GM23338 (cell line): Measurements from ENCODE around the gene MORC4. TPM values are rescaled to one million over a fixed set of nuclear protein-coding genes. Genes with fewer than 3 reads are reported as not detected.

Source experiments
- ATAC-seq: fragments of 200-7000 bp; cut with Tn5 transposase; 3 replicates; pipeline ENCODE4 v1.9.1; 2020
- DNase-seq: peaks from one replicate; pipeline ENCODE4 v3.0.0-alpha.2; 2015; ENCODE audit warnings: low spot score
- H2AFZ ChIP-seq: fragments of 200-600 bp; sonication (generic); 2 replicates; pipeline ENCODE4 v1.8.0; 2016; ENCODE audit warnings: antibody characterized with exemption, mild to moderate bottlenecking, moderate library complexity
- H3F3A ChIP-seq: fragments of 200-600 bp; sonication (generic); replicated peaks from 2 replicates; pipeline ENCODE4 v1.8.0; 2017; ENCODE audit warnings: antibody characterized with exemption, mixed run types, low read depth
- H3K27ac ChIP-seq: fragments of 200-600 bp; sonication (generic); 2 replicates; pipeline ENCODE4 v1.6.1; 2016; ENCODE audit warnings: low read depth
- H3K27me3 ChIP-seq: fragments of 200-600 bp; sonication (generic); 2 replicates; pipeline ENCODE4 v1.8.0; 2016; ENCODE audit warnings: mild to moderate bottlenecking, mixed run types, moderate library complexity; ENCODE audit not compliant: insufficient read depth
- H3K36me3 ChIP-seq: fragments of 200-600 bp; sonication (generic); 2 replicates; pipeline ENCODE4 v1.8.0; 2016; ENCODE audit warnings: mild to moderate bottlenecking; ENCODE audit not compliant: insufficient read depth
- H3K4me1 ChIP-seq: fragments of 200-600 bp; sonication (generic); 2 replicates; pipeline ENCODE4 v1.8.0; 2016; ENCODE audit warnings: mild to moderate bottlenecking, moderate library complexity; ENCODE audit not compliant: insufficient read depth
- H3K4me2 ChIP-seq: fragments of 200-600 bp; sonication (generic); 2 replicates; pipeline ENCODE4 v1.7.1; 2017; ENCODE audit warnings: mixed run types
- H3K4me3 ChIP-seq: fragments of 200-600 bp; sonication (generic); 2 replicates; pipeline ENCODE4 v1.6.1; 2016; ENCODE audit warnings: mixed run types
- H3K79me2 ChIP-seq: fragments of 200-600 bp; sonication (generic); replicated peaks from 2 replicates; pipeline ENCODE4 v1.8.0; 2017; ENCODE audit warnings: mild to moderate bottlenecking; ENCODE audit not compliant: insufficient read depth
- H3K9me2 ChIP-seq: fragments of 200-600 bp; sonication (generic); 2 replicates; pipeline ENCODE4 v1.8.0; 2017; ENCODE audit not compliant: insufficient read depth
- H4K20me1 ChIP-seq: fragments of 200-600 bp; sonication (generic); replicated peaks from 2 replicates; pipeline ENCODE4 v1.8.0; 2017; ENCODE audit warnings: mild to moderate bottlenecking; ENCODE audit not compliant: insufficient read depth
- H3K27ac Mint-ChIP-seq: 2 replicates; pipeline ENCODE4 v1.8.0; 2020; ENCODE audit warnings: inconsistent platforms, mild to moderate bottlenecking, moderate library complexity, mixed read lengths
- H3K27me3 Mint-ChIP-seq: 3 replicates; pipeline ENCODE4 v1.8.0; 2022; ENCODE audit warnings: low read depth, mild to moderate bottlenecking, moderate library complexity, mixed read lengths, inconsistent platforms; ENCODE audit not compliant: insufficient read depth, poor library complexity
- H3K36me3 Mint-ChIP-seq: 3 replicates; pipeline ENCODE4 v1.8.0; 2021; ENCODE audit warnings: low read depth, mild to moderate bottlenecking, inconsistent platforms, moderate library complexity, mixed read lengths
- H3K4me1 Mint-ChIP-seq: 3 replicates; pipeline ENCODE4 v1.8.0; 2020; ENCODE audit warnings: mild to moderate bottlenecking, inconsistent platforms, mixed read lengths
- H3K4me3 Mint-ChIP-seq: 3 replicates; pipeline ENCODE4 v1.8.0; 2021; ENCODE audit warnings: moderate library complexity, mild to moderate bottlenecking, inconsistent platforms, mixed read lengths
- H3K9me3 Mint-ChIP-seq: 3 replicates; pipeline ENCODE4 v1.8.0; 2020; ENCODE audit warnings: moderate library complexity, mild to moderate bottlenecking, inconsistent platforms, mixed read lengths
- CREB1 ChIP-seq: fragments of 250-450 bp; sonication (Bioruptor Pico); IDR thresholded peaks from 2 replicates; pipeline ENCODE4 v1.5.0; 2020; ENCODE audit warnings: low read depth, mild to moderate bottlenecking, moderate library complexity
- CTCF ChIP-seq, 2 experiments: fragments of 200-600 bp in 1 of 2; sonication (generic) in 1 of 2; conservative IDR thresholded peaks; 2 replicates each; pipeline versions ENCODE4 v1.5.1 to v1.6.1; 2016 to 2017; ENCODE audit warnings: antibody characterized with exemption in 2 of 2, low read depth in 2 of 2, mild to moderate bottlenecking in 2 of 2, moderate library complexity in 1 of 2
- ETS1 ChIP-seq: IDR thresholded peaks from 2 replicates; pipeline ENCODE4 v1.6.1; 2016; ENCODE audit warnings: antibody characterized with exemption
- EZH2phosphoT487 ChIP-seq: fragments of 200-600 bp; sonication (generic); IDR thresholded peaks from one replicate; pipeline ENCODE4 v1.8.1; 2018; ENCODE audit warnings: antibody characterized with exemption; ENCODE audit not compliant: unreplicated experiment
- JUNB ChIP-seq: IDR thresholded peaks from one replicate; pipeline ENCODE4 v1.6.1; 2016; ENCODE audit warnings: antibody characterized with exemption; ENCODE audit not compliant: unreplicated experiment
- NANOG ChIP-seq: IDR thresholded peaks from 2 replicates; pipeline ENCODE4 v1.6.1; 2016; ENCODE audit warnings: antibody characterized with exemption, borderline replicate concordance
- ZNF114 ChIP-seq: fragments of 250-450 bp; sonication (Bioruptor Pico); IDR thresholded peaks from 2 replicates; pipeline ENCODE4 v1.5.0; 2020; ENCODE audit warnings: mild to moderate bottlenecking, moderate library complexity
- polyA plus RNA-seq: library from polyadenylated mRNA; unstranded; fragments of >200 nt; fragmentation: Nextera tagmentation; extraction: Ambion mirVana; gene quantifications from 2 replicates; pipeline ENCODE4 v1.2.1, GENCODE V29; 2016
- total RNA-seq: library from RNA; depleted of rRNA; stranded (reverse); fragments of >200 nt; shearing (Covaris generic); gene quantifications from 2 replicates; pipeline ENCODE4 v1.2.3, GENCODE V29; 2014
- TF ChIP-seq, protein P1 (sequence below): fragments of 250-450 bp; sonication (Bioruptor Pico); IDR thresholded peaks from 2 replicates; pipeline ENCODE4 v1.5.0; 2020; ENCODE audit warnings: mild to moderate bottlenecking, moderate library complexity

MORC4 gene
- total and polyA plus RNA-seq, 2 experiments from 2014 or later, result 1.6 to 1.7 TPM

DNA sequence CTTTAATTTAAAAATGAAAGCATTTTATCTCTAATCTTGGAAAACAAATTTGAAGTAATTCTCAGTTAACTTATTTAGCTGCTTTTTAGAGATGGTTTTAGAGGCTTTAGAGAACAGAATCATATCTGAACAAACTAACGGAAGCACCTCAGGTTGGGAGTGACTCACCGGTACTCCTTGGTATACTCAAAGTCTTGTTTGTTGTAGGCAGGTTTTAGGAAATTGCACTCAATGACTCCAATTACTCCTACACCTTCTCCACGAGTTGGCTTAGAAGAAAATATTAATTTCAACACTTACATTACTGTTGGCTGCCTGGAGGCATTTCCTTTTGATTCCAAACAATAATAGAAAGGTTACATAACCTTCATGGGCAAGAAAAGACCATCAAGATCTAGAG is 23.6 kb downstream of the MORC4 start:
- Mint-ChIP-seq H3K27me3 (no peaks in the 10 kb centered on the region), H3K27ac (no peak overlapping the region), H3K4me1 (no peaks in the 10 kb centered on the region), H3K36me3 (no peaks in the 10 kb centered on the region), H3K4me3 (no peak overlapping the region), H3K9me3 (no peaks in the 10 kb centered on the region; the same call in 2 of the 3 replicates)
- no peaks in the 10 kb centered on the region for H3K9me2 ChIP-seq
- peaks cover 3% of the 10 kb centered on the region; the same call in 1 of the 2 replicates for H3K4me1 ChIP-seq
- no peak for TF ChIP-seq JUNB
- no peak for TF ChIP-seq ETS1
- TF ChIP-seq NANOG, result no peak
- ATAC-seq (no peak), DNase-seq (no peak)
- H3K79me2 ChIP-seq, result no peaks in the 10 kb centered on the region
- H3K4me3 ChIP-seq, result no peak overlapping the region
- no peak overlapping the region for H3K4me2 ChIP-seq
- H4K20me1 ChIP-seq, result no peaks in the 10 kb centered on the region
- H3K36me3 ChIP-seq, result no peaks in the 10 kb centered on the region
- H3K27me3 ChIP-seq, result no peaks in the 10 kb centered on the region
- H3F3A ChIP-seq, result no peaks in the 10 kb centered on the region
- H3K27ac ChIP-seq, result no peak overlapping the region
- no peak overlapping the region for H2AFZ ChIP-seq

DNA sequence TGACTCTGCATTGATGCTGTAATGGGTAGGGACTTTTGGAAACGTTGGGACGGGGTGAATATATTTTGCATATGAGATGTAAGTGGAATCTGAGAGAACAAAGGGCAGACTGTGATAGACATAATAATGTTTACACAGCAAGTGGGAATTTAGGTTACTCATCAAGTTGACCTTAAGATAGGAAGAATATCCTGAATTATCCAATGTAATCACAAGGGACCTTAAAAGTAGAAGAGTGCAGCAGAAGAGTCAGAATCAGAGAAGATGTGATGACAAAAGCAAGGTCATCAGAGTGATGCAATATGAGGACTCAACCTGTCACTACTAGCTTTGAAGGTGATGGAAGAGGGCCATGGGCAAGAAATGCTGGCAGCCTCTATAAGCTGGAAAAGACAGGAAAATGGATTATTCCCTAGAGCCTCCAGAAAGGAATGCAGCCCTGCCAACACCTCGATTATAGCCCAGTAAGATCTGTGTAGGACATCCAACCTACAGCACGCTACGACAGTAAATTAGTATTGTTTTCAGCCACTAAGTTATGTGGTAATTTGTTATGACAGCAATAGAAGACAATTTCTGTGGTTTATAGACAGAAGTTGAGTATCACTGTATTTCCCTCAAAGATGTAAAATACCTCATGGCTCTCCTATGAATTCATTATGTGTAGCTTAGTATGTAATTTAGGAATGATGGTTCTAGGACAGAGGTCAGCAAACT is 26.4 kb downstream of the MORC4 start:
- H3K27me3 Mint-ChIP-seq, result no peaks in the 10 kb centered on the region
- Histone ChIP-seq H4K20me1 (no peaks in the 10 kb centered on the region), H3K4me1 (peaks cover 3% of the 10 kb centered on the region; the same call in 1 of the 2 replicates), H3F3A (no peaks in the 10 kb centered on the region), H2AFZ (no peak overlapping the region), H3K9me2 (no peaks in the 10 kb centered on the region), H3K4me3 (no peak overlapping the region), H3K27ac (no peak overlapping the region), H3K79me2 (no peaks in the 10 kb centered on the region), H3K27me3 (no peaks in the 10 kb centered on the region), H3K36me3 (no peaks in the 10 kb centered on the region), H3K4me2 (no peak overlapping the region)
- no peak overlapping the region for H3K27ac Mint-ChIP-seq
- no peak overlapping the region for H3K4me3 Mint-ChIP-seq
- DNase-seq (no peak), ATAC-seq (no peak)
- no peaks in the 10 kb centered on the region for H3K36me3 Mint-ChIP-seq
- no peaks in the 10 kb centered on the region for H3K4me1 Mint-ChIP-seq
- no peaks in the 10 kb centered on the region; the same call in 2 of the 3 replicates for H3K9me3 Mint-ChIP-seq
- no peak for TF ChIP-seq CREB1 (CRISPR knock-in tag)
- no peak for TF ChIP-seq EZH2phosphoT487
- TF ChIP-seq, protein P1, sequence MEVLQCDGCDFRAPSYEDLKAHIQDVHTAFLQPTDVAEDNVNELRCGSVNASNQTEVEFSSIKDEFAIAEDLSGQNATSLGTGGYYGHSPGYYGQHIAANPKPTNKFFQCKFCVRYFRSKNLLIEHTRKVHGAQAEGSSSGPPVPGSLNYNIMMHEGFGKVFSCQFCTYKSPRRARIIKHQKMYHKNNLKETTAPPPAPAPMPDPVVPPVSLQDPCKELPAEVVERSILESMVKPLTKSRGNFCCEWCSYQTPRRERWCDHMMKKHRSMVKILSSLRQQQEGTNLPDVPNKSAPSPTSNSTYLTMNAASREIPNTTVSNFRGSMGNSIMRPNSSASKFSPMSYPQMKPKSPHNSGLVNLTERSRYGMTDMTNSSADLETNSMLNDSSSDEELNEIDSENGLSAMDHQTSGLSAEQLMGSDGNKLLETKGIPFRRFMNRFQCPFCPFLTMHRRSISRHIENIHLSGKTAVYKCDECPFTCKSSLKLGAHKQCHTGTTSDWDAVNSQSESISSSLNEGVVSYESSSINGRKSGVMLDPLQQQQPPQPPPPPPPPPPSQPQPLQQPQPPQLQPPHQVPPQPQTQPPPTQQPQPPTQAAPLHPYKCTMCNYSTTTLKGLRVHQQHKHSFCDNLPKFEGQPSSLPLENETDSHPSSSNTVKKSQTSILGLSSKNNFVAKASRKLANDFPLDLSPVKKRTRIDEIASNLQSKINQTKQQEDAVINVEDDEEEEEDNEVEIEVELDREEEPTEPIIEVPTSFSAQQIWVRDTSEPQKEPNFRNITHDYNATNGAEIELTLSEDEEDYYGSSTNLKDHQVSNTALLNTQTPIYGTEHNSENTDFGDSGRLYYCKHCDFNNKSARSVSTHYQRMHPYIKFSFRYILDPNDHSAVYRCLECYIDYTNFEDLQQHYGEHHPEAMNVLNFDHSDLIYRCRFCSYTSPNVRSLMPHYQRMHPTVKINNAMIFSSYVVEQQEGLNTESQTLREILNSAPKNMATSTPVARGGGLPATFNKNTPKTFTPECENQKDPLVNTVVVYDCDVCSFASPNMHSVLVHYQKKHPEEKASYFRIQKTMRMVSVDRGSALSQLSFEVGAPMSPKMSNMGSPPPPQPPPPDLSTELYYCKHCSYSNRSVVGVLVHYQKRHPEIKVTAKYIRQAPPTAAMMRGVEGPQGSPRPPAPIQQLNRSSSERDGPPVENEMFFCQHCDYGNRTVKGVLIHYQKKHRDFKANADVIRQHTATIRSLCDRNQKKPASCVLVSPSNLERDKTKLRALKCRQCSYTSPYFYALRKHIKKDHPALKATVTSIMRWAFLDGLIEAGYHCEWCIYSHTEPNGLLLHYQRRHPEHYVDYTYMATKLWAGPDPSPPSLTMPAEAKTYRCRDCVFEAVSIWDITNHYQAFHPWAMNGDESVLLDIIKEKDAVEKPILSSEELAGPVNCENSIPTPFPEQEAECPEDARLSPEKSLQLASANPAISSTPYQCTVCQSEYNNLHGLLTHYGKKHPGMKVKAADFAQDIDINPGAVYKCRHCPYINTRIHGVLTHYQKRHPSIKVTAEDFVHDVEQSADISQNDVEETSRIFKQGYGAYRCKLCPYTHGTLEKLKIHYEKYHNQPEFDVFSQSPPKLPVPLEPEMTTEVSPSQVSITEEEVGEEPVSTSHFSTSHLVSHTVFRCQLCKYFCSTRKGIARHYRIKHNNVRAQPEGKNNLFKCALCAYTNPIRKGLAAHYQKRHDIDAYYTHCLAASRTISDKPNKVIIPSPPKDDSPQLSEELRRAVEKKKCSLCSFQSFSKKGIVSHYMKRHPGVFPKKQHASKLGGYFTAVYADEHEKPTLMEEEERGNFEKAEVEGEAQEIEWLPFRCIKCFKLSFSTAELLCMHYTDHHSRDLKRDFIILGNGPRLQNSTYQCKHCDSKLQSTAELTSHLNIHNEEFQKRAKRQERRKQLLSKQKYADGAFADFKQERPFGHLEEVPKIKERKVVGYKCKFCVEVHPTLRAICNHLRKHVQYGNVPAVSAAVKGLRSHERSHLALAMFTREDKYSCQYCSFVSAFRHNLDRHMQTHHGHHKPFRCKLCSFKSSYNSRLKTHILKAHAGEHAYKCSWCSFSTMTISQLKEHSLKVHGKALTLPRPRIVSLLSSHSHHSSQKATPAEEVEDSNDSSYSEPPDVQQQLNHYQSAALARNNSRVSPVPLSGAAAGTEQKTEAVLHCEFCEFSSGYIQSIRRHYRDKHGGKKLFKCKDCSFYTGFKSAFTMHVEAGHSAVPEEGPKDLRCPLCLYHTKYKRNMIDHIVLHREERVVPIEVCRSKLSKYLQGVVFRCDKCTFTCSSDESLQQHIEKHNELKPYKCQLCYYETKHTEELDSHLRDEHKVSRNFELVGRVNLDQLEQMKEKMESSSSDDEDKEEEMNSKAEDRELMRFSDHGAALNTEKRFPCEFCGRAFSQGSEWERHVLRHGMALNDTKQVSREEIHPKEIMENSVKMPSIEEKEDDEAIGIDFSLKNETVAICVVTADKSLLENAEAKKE (CRISPR knock-in tag), result no peak
- TF ChIP-seq ZNF114 (CRISPR knock-in tag), result no peak
- no peak for TF ChIP-seq CTCF (conservative IDR thresholded peaks at IDR 0.05; ENCODE audit: low read depth in 2 of 2)
- TF ChIP-seq NANOG, result no peak
- no peak for TF ChIP-seq ETS1
